K562 (cell line): ENCODE measurements around the gene S100A4. TPM values are rescaled to one million over a fixed set of nuclear protein-coding genes. Genes with fewer than 3 reads are reported as not detected.

ENCODE experiments used
- ASH1L ChIP-seq: fragments of 450-650 bp; IDR thresholded peaks from 2 replicates; pipeline ENCODE4 v1.6.1; 2018; ENCODE audit warnings: borderline replicate concordance, mild to moderate bottlenecking, low read depth; ENCODE audit not compliant: partially characterized antibody
- BHLHE40 ChIP-seq: IDR thresholded peaks from 2 replicates; pipeline ENCODE4 v1.6.1; 2011; ENCODE audit warnings: low read length, improper control_type of control experiment
- CSDE1 ChIP-seq, 2 experiments: fragments of 450-650 bp; IDR thresholded peaks; 2 replicates each; pipeline ENCODE4 v1.6.1; 2016; ENCODE audit warnings: mild to moderate bottlenecking in 1 of 2
- EP300 ChIP-seq: IDR thresholded peaks from 2 replicates; pipeline ENCODE4 v1.6.1; 2012; ENCODE audit warnings: low read length, improper control_type of control experiment
- ESRRA ChIP-seq: fragments of 450-650 bp; IDR thresholded peaks from 2 replicates; pipeline ENCODE4 v1.6.1; 2014; ENCODE audit warnings: low read depth, mild to moderate bottlenecking, moderate library complexity, borderline replicate concordance
- JUND ChIP-seq, 2 experiments: IDR thresholded peaks; 2 replicates in 1 of 2; 3 replicates in 1 of 2; pipeline ENCODE4 v1.6.1; 2011; ENCODE audit warnings: borderline replicate concordance in 2 of 2, low read depth in 2 of 2, low read length in 2 of 2, improper control_type of control experiment in 1 of 2, missing biosample characterization in 1 of 2, missing genetic modification characterization in 1 of 2, missing genetic modification reagents in 1 of 2
- MEF2A ChIP-seq: IDR thresholded peaks from 2 replicates; pipeline ENCODE4 v1.6.1; 2011; ENCODE audit warnings: low read depth, mild to moderate bottlenecking, low read length, moderate library complexity; ENCODE audit not compliant: control insufficient read depth
- NFIC ChIP-seq: fragments of 450-650 bp; IDR thresholded peaks from 2 replicates; pipeline ENCODE4 v1.6.1; 2017; ENCODE audit warnings: mild to moderate bottlenecking, inconsistent platforms
- NONO ChIP-seq, 2 experiments: fragments of 200-400 bp in 1 of 2; fragments of 450-650 bp in 1 of 2; formaldehyde crosslinking in 1 of 2; IDR thresholded peaks; 2 replicates each; pipeline ENCODE4 v1.6.1; 2017; ENCODE audit warnings: low read depth in 2 of 2, mild to moderate bottlenecking in 2 of 2, moderate library complexity in 2 of 2, low read length in 1 of 2
- NR1H2 ChIP-seq: sonication (generic); formaldehyde crosslinking; IDR thresholded peaks from 2 replicates; pipeline ENCODE4 v1.4.0; 2020; ENCODE audit warnings: mild to moderate bottlenecking, missing genetic modification reagents
- NR2C1 ChIP-seq, 2 experiments: fragments of 450-650 bp; IDR thresholded peaks; 2 replicates each; pipeline ENCODE4 v1.6.1; 2017; ENCODE audit warnings: mild to moderate bottlenecking in 2 of 2, antibody characterized with exemption in 1 of 2, inconsistent platforms in 1 of 2, missing compliant biosample characterization in 1 of 2, missing genetic modification characterization in 1 of 2
- PCBP2 ChIP-seq: fragments of 200-400 bp; formaldehyde crosslinking; IDR thresholded peaks from 2 replicates; pipeline ENCODE4 v1.6.1; 2018; ENCODE audit warnings: low read length, low read depth, mild to moderate bottlenecking, moderate library complexity; ENCODE audit not compliant: poor library complexity, severe bottlenecking
- REST ChIP-seq, 2 experiments: fragments of 450-650 bp; formaldehyde crosslinking in 1 of 2; IDR thresholded peaks; 2 replicates each; pipeline versions ENCODE4 v1.4.0 to v1.6.1; 2014 to 2020; ENCODE audit warnings: mild to moderate bottlenecking in 2 of 2, borderline replicate concordance in 1 of 2, low read depth in 1 of 2
- SMARCE1 ChIP-seq: fragments of 450-650 bp; IDR thresholded peaks from 2 replicates; pipeline ENCODE4 v1.7.1; 2016; ENCODE audit warnings: mild to moderate bottlenecking
- ZNF592 ChIP-seq: fragments of 450-650 bp; IDR thresholded peaks from 2 replicates; pipeline ENCODE4 v1.6.1; 2017; ENCODE audit warnings: antibody characterized with exemption, mild to moderate bottlenecking
- polyA plus RNA-seq, 8 experiments: library from polyadenylated mRNA; depleted of rRNA in 4 of 8; stranded (reverse) in 5 of 8; unstranded in 3 of 8; fragments of >200 nt; fragmentation: Nextera tagmentation in 2 of 8; fragmentation: Illumina TruSeq in 1 of 8; extraction: Ambion mirVana in 2 of 8; extraction: Trizol in 1 of 8; gene quantifications; 2 replicates each; pipeline versions ENCODE4 v1.2.1 to v1.2.3, GENCODE V29; 2011 to 2014; ENCODE audit warnings: inconsistent platforms in 1 of 8, missing spikeins in 1 of 8
- total RNA-seq, 7 experiments: library from RNA; depleted of rRNA in 6 of 7; stranded (reverse); fragments of >200 nt in 6 of 7; fragmentation: Illumina TruSeq in 2 of 7; extraction: Trizol in 2 of 7; gene quantifications; 2 replicates each; pipeline versions ENCODE4 v1.2.1 to v1.2.3, GENCODE V29; 2011 to 2021; ENCODE audit warnings: low replicate concordance in 1 of 7

The S100A4 gene
- total and polyA plus RNA-seq, 9 of the 15 experiments (the other 6 are each of a cell fraction or from before 2014, with no cell fraction given): 3.7 to 20.1 (median 11.2) TPM

- TF ChIP-seq JUND (IDR thresholded peaks at IDR 0.05; ENCODE audit: borderline replicate concordance, low read depth, low read length) (0 out of 2 replicates have a peak, but pooled peaks have one; percentile 14), JUND (tag; IDR thresholded peaks at IDR 0.05; ENCODE audit: borderline replicate concordance, low read depth, low read length) (no peak; the same call in 2 of the 3 replicates), NR2C1 (IDR thresholded peaks at IDR 0.05) (peak; percentile 61), NR2C1 (tag; IDR thresholded peaks at IDR 0.05) (no peak), REST (IDR thresholded peaks at IDR 0.05; ENCODE audit: borderline replicate concordance) (peak; percentile 58), REST (CRISPR knock-in tag; IDR thresholded peaks at IDR 0.05; ENCODE audit: low read depth) (no peak), ESRRA (peak; percentile 83), BHLHE40 (peak; percentile 86), NONO (IDR thresholded peaks at IDR 0.05; ENCODE audit: low read depth in 2 of 2, low read length in 1 of 2) (no peak), PCBP2 (no peak), NR1H2 (CRISPR knock-in tag) (no peak), EP300 (0 out of 2 replicates have a peak, but pooled peaks have one; percentile 18), ZNF592 (peak; percentile 46; the same call in 1 of the 2 replicates), CSDE1 (IDR thresholded peaks at IDR 0.05) (no peak), MEF2A (no peak), NFIC (peak; percentile 95), SMARCE1 (0 out of 2 replicates have a peak, but pooled peaks have one; percentile 18), ASH1L (no peak)
Observed at GRCh38 chr1:153538315-153538821, 7.2 kb downstream of the S100A4 start (continued).
